ENCODE measurements around the gene TAS2R41.

The TAS2R41 gene

DNA sequence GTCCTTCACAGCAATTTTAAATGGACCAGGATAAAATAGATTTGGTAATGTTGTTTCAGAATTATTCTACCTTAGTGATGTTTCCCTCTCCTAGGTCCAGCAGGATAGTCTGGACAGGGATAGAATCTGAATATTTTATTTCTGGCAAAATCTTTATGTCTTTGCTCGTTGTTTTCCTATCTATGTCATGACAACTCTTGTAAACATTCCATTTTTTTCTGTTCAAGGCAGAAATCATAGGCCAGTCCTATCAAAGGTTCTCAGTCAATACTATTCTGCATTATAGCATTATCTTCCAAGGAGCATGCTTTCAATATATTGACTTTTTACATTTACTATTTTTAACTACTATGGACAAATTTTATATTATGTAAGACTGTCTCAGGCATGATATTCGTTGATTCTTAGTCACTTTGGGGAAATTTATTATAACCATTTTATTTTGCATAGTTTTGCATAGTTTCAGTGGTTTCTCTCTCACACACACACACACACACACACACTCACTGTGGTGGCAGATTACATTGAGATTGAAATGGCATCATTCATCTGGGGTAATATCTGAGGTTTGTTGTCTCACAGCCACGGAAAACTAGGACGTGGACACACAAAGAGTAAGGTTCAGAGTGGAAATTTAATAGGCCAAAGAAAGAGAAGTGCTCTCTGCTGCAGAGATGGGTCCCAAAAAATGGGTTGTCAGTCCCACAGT lies 17.2 kb upstream of the TAS2R41 start:
- Histone ChIP-seq H4K20me1 (ENCODE audit: low read depth, low read length) (no peaks in the 10 kb centered on the region), H3K27me3 (ENCODE audit: low read length) (no peaks in the 10 kb centered on the region), H3K9ac (ENCODE audit: low read length) (no peak overlapping the region), H3K79me2 (ENCODE audit: insufficient read depth, low read length) (no peaks in the 10 kb centered on the region), H3K9me2 (replicated peaks; ENCODE audit: insufficient read depth, low read length) (no peaks in the 10 kb centered on the region), H3K9me3 (ENCODE audit: insufficient read depth, low read length) (no peaks in the 10 kb centered on the region), H3K4me3 (ENCODE audit: insufficient read depth, low read length, poor library complexity, severe bottlenecking) (no peak overlapping the region), H3K36me3 (ENCODE audit: low read length) (no peaks in the 10 kb centered on the region), H2AFZ (ENCODE audit: low read depth, low read length, severe bottlenecking) (no peak overlapping the region), H3F3A (ENCODE audit: insufficient read depth) (no peaks in the 10 kb centered on the region), H3K27ac (ENCODE audit: low read depth, low read length) (no peak overlapping the region), H3K4me2 (ENCODE audit: low read depth, low read length, poor library complexity, severe bottlenecking) (no peak overlapping the region)
- TF ChIP-seq EZH2phosphoT487 (conservative IDR thresholded peaks at IDR 0.05; ENCODE audit: low read length), result no peak
- TF ChIP-seq, protein P1, sequence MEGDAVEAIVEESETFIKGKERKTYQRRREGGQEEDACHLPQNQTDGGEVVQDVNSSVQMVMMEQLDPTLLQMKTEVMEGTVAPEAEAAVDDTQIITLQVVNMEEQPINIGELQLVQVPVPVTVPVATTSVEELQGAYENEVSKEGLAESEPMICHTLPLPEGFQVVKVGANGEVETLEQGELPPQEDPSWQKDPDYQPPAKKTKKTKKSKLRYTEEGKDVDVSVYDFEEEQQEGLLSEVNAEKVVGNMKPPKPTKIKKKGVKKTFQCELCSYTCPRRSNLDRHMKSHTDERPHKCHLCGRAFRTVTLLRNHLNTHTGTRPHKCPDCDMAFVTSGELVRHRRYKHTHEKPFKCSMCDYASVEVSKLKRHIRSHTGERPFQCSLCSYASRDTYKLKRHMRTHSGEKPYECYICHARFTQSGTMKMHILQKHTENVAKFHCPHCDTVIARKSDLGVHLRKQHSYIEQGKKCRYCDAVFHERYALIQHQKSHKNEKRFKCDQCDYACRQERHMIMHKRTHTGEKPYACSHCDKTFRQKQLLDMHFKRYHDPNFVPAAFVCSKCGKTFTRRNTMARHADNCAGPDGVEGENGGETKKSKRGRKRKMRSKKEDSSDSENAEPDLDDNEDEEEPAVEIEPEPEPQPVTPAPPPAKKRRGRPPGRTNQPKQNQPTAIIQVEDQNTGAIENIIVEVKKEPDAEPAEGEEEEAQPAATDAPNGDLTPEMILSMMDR (IDR thresholded peaks at IDR 0.05; ENCODE audit: insufficient read depth, low read length, poor library complexity, severe bottlenecking), result no peak

DNA sequence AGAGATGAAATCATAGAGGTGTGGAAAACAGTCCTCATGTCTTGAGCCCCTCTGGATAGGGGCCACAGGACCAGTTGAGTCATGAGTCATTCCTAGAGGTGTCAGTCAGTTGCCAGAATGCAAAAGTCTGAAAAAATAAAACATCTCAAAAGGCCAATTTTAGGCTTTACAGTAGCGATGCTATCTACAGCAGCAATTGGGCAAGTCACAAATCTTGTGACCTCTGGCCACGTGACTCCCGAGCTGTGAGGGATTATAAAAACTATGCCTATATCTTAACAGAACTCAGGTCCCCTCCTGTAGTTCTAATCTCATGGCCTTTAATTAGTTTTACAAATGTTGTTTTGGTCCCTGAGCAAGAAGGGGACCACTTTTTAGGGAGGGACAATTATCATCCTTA lies 15.6 kb upstream of the TAS2R41 start:
- no peaks in the 10 kb centered on the region for H3K79me2 ChIP-seq (ENCODE audit: insufficient read depth, low read length)
- no peak for TF ChIP-seq EZH2phosphoT487 (conservative IDR thresholded peaks at IDR 0.05; ENCODE audit: low read length)
- TF ChIP-seq, protein P1 (IDR thresholded peaks at IDR 0.05; ENCODE audit: insufficient read depth, low read length, poor library complexity, severe bottlenecking), result no peak
- no peaks in the 10 kb centered on the region for H3F3A ChIP-seq (ENCODE audit: insufficient read depth)
- H4K20me1 ChIP-seq (ENCODE audit: low read depth, low read length), result no peaks in the 10 kb centered on the region
- H3K4me2 ChIP-seq (ENCODE audit: low read depth, low read length, poor library complexity, severe bottlenecking), result no peak overlapping the region
- H3K9me2 ChIP-seq (replicated peaks; ENCODE audit: insufficient read depth, low read length), result no peaks in the 10 kb centered on the region
- H2AFZ ChIP-seq (ENCODE audit: low read depth, low read length, severe bottlenecking), result no peak overlapping the region
- no peaks in the 10 kb centered on the region for H3K9me3 ChIP-seq (ENCODE audit: insufficient read depth, low read length)
- H3K27me3 ChIP-seq (ENCODE audit: low read length), result no peaks in the 10 kb centered on the region
- H3K4me3 ChIP-seq (ENCODE audit: insufficient read depth, low read length, poor library complexity, severe bottlenecking), result no peak overlapping the region
- no peak overlapping the region for H3K9ac ChIP-seq (ENCODE audit: low read length)
- no peak overlapping the region for H3K27ac ChIP-seq (ENCODE audit: low read depth, low read length)
- H3K36me3 ChIP-seq (ENCODE audit: low read length), result no peaks in the 10 kb centered on the region

DNA sequence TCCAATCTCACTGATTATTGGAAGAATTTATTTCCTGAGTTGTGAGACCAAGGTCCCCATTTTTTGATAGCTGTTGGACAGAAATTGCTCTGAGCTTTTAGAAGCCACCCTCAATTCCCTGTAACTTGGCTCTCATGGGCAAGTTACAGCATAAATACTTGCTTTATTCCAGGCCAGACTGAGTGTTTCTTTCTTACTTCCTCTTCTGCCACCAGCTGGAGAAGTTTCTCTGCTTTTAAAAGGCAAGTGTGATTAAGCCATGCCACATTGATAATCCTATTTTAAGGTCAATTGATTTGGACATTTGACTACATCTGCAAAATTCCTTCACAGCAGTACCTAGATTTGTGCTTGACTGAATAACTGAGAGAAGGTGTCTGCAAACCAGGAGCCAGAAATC lies 14.1 kb upstream of the TAS2R41 start:
- Histone ChIP-seq H3K4me2 (ENCODE audit: low read depth, low read length, poor library complexity, severe bottlenecking) (no peak overlapping the region), H3K9me3 (ENCODE audit: insufficient read depth, low read length) (no peaks in the 10 kb centered on the region), H3K36me3 (ENCODE audit: low read length) (no peaks in the 10 kb centered on the region), H3F3A (ENCODE audit: insufficient read depth) (no peaks in the 10 kb centered on the region), H3K9me2 (replicated peaks; ENCODE audit: insufficient read depth, low read length) (no peaks in the 10 kb centered on the region), H3K9ac (ENCODE audit: low read length) (no peak overlapping the region), H4K20me1 (ENCODE audit: low read depth, low read length) (no peaks in the 10 kb centered on the region), H3K27ac (ENCODE audit: low read depth, low read length) (no peak overlapping the region), H2AFZ (ENCODE audit: low read depth, low read length, severe bottlenecking) (no peak overlapping the region), H3K79me2 (ENCODE audit: insufficient read depth, low read length) (no peaks in the 10 kb centered on the region), H3K4me3 (ENCODE audit: insufficient read depth, low read length, poor library complexity, severe bottlenecking) (no peak overlapping the region), H3K27me3 (ENCODE audit: low read length) (no peaks in the 10 kb centered on the region)
- no peak for TF ChIP-seq EZH2phosphoT487 (conservative IDR thresholded peaks at IDR 0.05; ENCODE audit: low read length)
- TF ChIP-seq, protein P1 (IDR thresholded peaks at IDR 0.05; ENCODE audit: insufficient read depth, low read length, poor library complexity, severe bottlenecking), result no peak
